ENCODE results near the gene UNK.

- TF ChIP-seq, protein P1, sequence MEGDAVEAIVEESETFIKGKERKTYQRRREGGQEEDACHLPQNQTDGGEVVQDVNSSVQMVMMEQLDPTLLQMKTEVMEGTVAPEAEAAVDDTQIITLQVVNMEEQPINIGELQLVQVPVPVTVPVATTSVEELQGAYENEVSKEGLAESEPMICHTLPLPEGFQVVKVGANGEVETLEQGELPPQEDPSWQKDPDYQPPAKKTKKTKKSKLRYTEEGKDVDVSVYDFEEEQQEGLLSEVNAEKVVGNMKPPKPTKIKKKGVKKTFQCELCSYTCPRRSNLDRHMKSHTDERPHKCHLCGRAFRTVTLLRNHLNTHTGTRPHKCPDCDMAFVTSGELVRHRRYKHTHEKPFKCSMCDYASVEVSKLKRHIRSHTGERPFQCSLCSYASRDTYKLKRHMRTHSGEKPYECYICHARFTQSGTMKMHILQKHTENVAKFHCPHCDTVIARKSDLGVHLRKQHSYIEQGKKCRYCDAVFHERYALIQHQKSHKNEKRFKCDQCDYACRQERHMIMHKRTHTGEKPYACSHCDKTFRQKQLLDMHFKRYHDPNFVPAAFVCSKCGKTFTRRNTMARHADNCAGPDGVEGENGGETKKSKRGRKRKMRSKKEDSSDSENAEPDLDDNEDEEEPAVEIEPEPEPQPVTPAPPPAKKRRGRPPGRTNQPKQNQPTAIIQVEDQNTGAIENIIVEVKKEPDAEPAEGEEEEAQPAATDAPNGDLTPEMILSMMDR (IDR thresholded peaks at IDR 0.05) = no peak
- TF ChIP-seq POLR2A (IDR thresholded peaks at IDR 0.05) (no peak), EP300 (IDR thresholded peaks at IDR 0.05) (no peak)
Measured at GRCh38 chr17:75809631-75810111, 25.1 kb downstream of the UNK start.

All from tibial nerve (tissue), 4 donors.